WERI-Rb-1 (cell line): ENCODE data around the gene HHAT.

Source experiments
- DNase-seq: peaks from one replicate; pipeline ENCODE4 v3.0.0-alpha.2; 2020
- H3K27ac ChIP-seq: fragments of 250-450 bp; sonication (Bioruptor Pico); 2 replicates; pipeline ENCODE4 v1.5.1; 2020; ENCODE audit warnings: mild to moderate bottlenecking, moderate library complexity
- H3K27me3 ChIP-seq: fragments of 250-450 bp; sonication (Bioruptor Pico); 2 replicates; pipeline ENCODE4 v1.5.1; 2021; ENCODE audit warnings: mild to moderate bottlenecking, low read depth, moderate library complexity; ENCODE audit not compliant: insufficient read depth, severe bottlenecking
- H3K36me3 ChIP-seq: fragments of 250-450 bp; sonication (Bioruptor Pico); 2 replicates; pipeline ENCODE4 v1.5.1; 2020; ENCODE audit warnings: mild to moderate bottlenecking, moderate library complexity
- H3K4me3 ChIP-seq: 2 replicates; pipeline ENCODE4 v1.5.1; 2011; ENCODE audit warnings: low read depth, mild to moderate bottlenecking, control low read depth, low read length
- H3K9me3 ChIP-seq: fragments of 250-450 bp; sonication (Bioruptor Pico); 2 replicates; pipeline ENCODE4 v1.5.1; 2021; ENCODE audit warnings: mild to moderate bottlenecking, moderate library complexity; ENCODE audit not compliant: severe bottlenecking
- CTCF ChIP-seq: IDR thresholded peaks from 2 replicates; pipeline ENCODE4 v1.5.1; 2011; ENCODE audit warnings: low read depth, mild to moderate bottlenecking, control low read depth, inconsistent platforms, low read length

The HHAT gene

GRCh38 chr1:210715072-210715471 lies 386.4 kb downstream of the HHAT start:
- Histone ChIP-seq H3K27ac (no peak overlapping the region), H3K4me3 (no peak overlapping the region), H3K9me3 (no peaks in the 10 kb centered on the region), H3K27me3 (no peaks in the 10 kb centered on the region), H3K36me3 (no peaks in the 10 kb centered on the region)
- no peak for DNase-seq
- TF ChIP-seq CTCF, result no peak

- no peak for TF ChIP-seq CTCF
- DNase-seq, result no peak
- no peak overlapping the region for H3K4me3 ChIP-seq
These were observed 393.8 kb downstream of the HHAT start for GRCh38 chr1:210722410-210723081.

GRCh38 chr1:210723646-210724045 lies 394.9 kb downstream of the HHAT start:
- TF ChIP-seq CTCF, result no peak
- H3K27me3 ChIP-seq, result no peaks in the 10 kb centered on the region
- H3K4me3 ChIP-seq, result no peak overlapping the region
- H3K9me3 ChIP-seq, result no peaks in the 10 kb centered on the region
- no peaks in the 10 kb centered on the region for H3K36me3 ChIP-seq
- no peak for DNase-seq
- H3K27ac ChIP-seq, result no peak overlapping the region

More at GRCh38 chr1:210722410-210723081, 393.8 kb downstream of the HHAT start:
- H3K9me3 ChIP-seq, result no peaks in the 10 kb centered on the region
- no peak overlapping the region for H3K27ac ChIP-seq
- H3K36me3 ChIP-seq, result no peaks in the 10 kb centered on the region
- H3K27me3 ChIP-seq, result no peaks in the 10 kb centered on the region

GRCh38 chr1:210724768-210725167 lies 396.1 kb downstream of the HHAT start:
- no peak for TF ChIP-seq CTCF
- no peak for DNase-seq
- no peak overlapping the region for H3K4me3 ChIP-seq
- H3K9me3 ChIP-seq, result no peaks in the 10 kb centered on the region
- H3K27me3 ChIP-seq, result no peaks in the 10 kb centered on the region
- H3K27ac ChIP-seq, result no peak overlapping the region
- no peaks in the 10 kb centered on the region for H3K36me3 ChIP-seq
